GM23338 (cell line): Measurements from ENCODE around the gene FANCL. TPM values are rescaled to one million over a fixed set of nuclear protein-coding genes. Genes with fewer than 3 reads are reported as not detected.
"Not testable (repeated sequence)": the region's sequence is repeated elsewhere in the genome, so short reads cannot be mapped to it uniquely, and the experiment has no call there.

ENCODE experiments used
- ATAC-seq: fragments of 200-7000 bp; cut with Tn5 transposase; 3 replicates; pipeline ENCODE4 v1.9.1; 2020
- DNase-seq: peaks from one replicate; pipeline ENCODE4 v3.0.0-alpha.2; 2015; ENCODE audit warnings: low spot score
- H2AFZ ChIP-seq: fragments of 200-600 bp; sonication (generic); 2 replicates; pipeline ENCODE4 v1.8.0; 2016; ENCODE audit warnings: antibody characterized with exemption, mild to moderate bottlenecking, moderate library complexity
- H3F3A ChIP-seq: fragments of 200-600 bp; sonication (generic); replicated peaks from 2 replicates; pipeline ENCODE4 v1.8.0; 2017; ENCODE audit warnings: antibody characterized with exemption, mixed run types, low read depth
- H3K27ac ChIP-seq: fragments of 200-600 bp; sonication (generic); 2 replicates; pipeline ENCODE4 v1.6.1; 2016; ENCODE audit warnings: low read depth
- H3K27me3 ChIP-seq: fragments of 200-600 bp; sonication (generic); 2 replicates; pipeline ENCODE4 v1.8.0; 2016; ENCODE audit warnings: mild to moderate bottlenecking, mixed run types, moderate library complexity; ENCODE audit not compliant: insufficient read depth
- H3K36me3 ChIP-seq: fragments of 200-600 bp; sonication (generic); 2 replicates; pipeline ENCODE4 v1.8.0; 2016; ENCODE audit warnings: mild to moderate bottlenecking; ENCODE audit not compliant: insufficient read depth
- H3K4me1 ChIP-seq: fragments of 200-600 bp; sonication (generic); 2 replicates; pipeline ENCODE4 v1.8.0; 2016; ENCODE audit warnings: mild to moderate bottlenecking, moderate library complexity; ENCODE audit not compliant: insufficient read depth
- H3K4me2 ChIP-seq: fragments of 200-600 bp; sonication (generic); 2 replicates; pipeline ENCODE4 v1.7.1; 2017; ENCODE audit warnings: mixed run types
- H3K4me3 ChIP-seq: fragments of 200-600 bp; sonication (generic); 2 replicates; pipeline ENCODE4 v1.6.1; 2016; ENCODE audit warnings: mixed run types
- H3K79me2 ChIP-seq: fragments of 200-600 bp; sonication (generic); replicated peaks from 2 replicates; pipeline ENCODE4 v1.8.0; 2017; ENCODE audit warnings: mild to moderate bottlenecking; ENCODE audit not compliant: insufficient read depth
- H3K9me2 ChIP-seq: fragments of 200-600 bp; sonication (generic); 2 replicates; pipeline ENCODE4 v1.8.0; 2017; ENCODE audit not compliant: insufficient read depth
- H4K20me1 ChIP-seq: fragments of 200-600 bp; sonication (generic); replicated peaks from 2 replicates; pipeline ENCODE4 v1.8.0; 2017; ENCODE audit warnings: mild to moderate bottlenecking; ENCODE audit not compliant: insufficient read depth
- H3K27ac Mint-ChIP-seq: 2 replicates; pipeline ENCODE4 v1.8.0; 2020; ENCODE audit warnings: inconsistent platforms, mild to moderate bottlenecking, moderate library complexity, mixed read lengths
- H3K27me3 Mint-ChIP-seq: 3 replicates; pipeline ENCODE4 v1.8.0; 2022; ENCODE audit warnings: low read depth, mild to moderate bottlenecking, moderate library complexity, mixed read lengths, inconsistent platforms; ENCODE audit not compliant: insufficient read depth, poor library complexity
- H3K36me3 Mint-ChIP-seq: 3 replicates; pipeline ENCODE4 v1.8.0; 2021; ENCODE audit warnings: low read depth, mild to moderate bottlenecking, inconsistent platforms, moderate library complexity, mixed read lengths
- H3K4me1 Mint-ChIP-seq: 3 replicates; pipeline ENCODE4 v1.8.0; 2020; ENCODE audit warnings: mild to moderate bottlenecking, inconsistent platforms, mixed read lengths
- H3K4me3 Mint-ChIP-seq: 3 replicates; pipeline ENCODE4 v1.8.0; 2021; ENCODE audit warnings: moderate library complexity, mild to moderate bottlenecking, inconsistent platforms, mixed read lengths
- H3K9me3 Mint-ChIP-seq: 3 replicates; pipeline ENCODE4 v1.8.0; 2020; ENCODE audit warnings: moderate library complexity, mild to moderate bottlenecking, inconsistent platforms, mixed read lengths
- CREB1 ChIP-seq: fragments of 250-450 bp; sonication (Bioruptor Pico); IDR thresholded peaks from 2 replicates; pipeline ENCODE4 v1.5.0; 2020; ENCODE audit warnings: low read depth, mild to moderate bottlenecking, moderate library complexity
- EZH2phosphoT487 ChIP-seq: fragments of 200-600 bp; sonication (generic); IDR thresholded peaks from one replicate; pipeline ENCODE4 v1.8.1; 2018; ENCODE audit warnings: antibody characterized with exemption; ENCODE audit not compliant: unreplicated experiment
- STAT1 ChIP-seq: IDR thresholded peaks from one replicate; pipeline ENCODE4 v1.6.1; 2016; ENCODE audit warnings: antibody characterized with exemption; ENCODE audit not compliant: unreplicated experiment
- ZNF114 ChIP-seq: fragments of 250-450 bp; sonication (Bioruptor Pico); IDR thresholded peaks from 2 replicates; pipeline ENCODE4 v1.5.0; 2020; ENCODE audit warnings: mild to moderate bottlenecking, moderate library complexity
- ZNF331 ChIP-seq: fragments of 250-450 bp; sonication (Bioruptor Pico); IDR thresholded peaks from 2 replicates; pipeline ENCODE4 v1.5.0; 2020; ENCODE audit warnings: low read depth, mild to moderate bottlenecking, moderate library complexity
- polyA plus RNA-seq: library from polyadenylated mRNA; unstranded; fragments of >200 nt; fragmentation: Nextera tagmentation; extraction: Ambion mirVana; gene quantifications from 2 replicates; pipeline ENCODE4 v1.2.1, GENCODE V29; 2016
- total RNA-seq: library from RNA; depleted of rRNA; stranded (reverse); fragments of >200 nt; shearing (Covaris generic); gene quantifications from 2 replicates; pipeline ENCODE4 v1.2.3, GENCODE V29; 2014
- TF ChIP-seq, protein P1 (sequence below): fragments of 250-450 bp; sonication (Bioruptor Pico); IDR thresholded peaks from 2 replicates; pipeline ENCODE4 v1.5.0; 2020; ENCODE audit warnings: mild to moderate bottlenecking, moderate library complexity

The FANCL gene
- total and polyA plus RNA-seq, 2 experiments from 2014 or later = 90.4 to 97.8 TPM

DNA sequence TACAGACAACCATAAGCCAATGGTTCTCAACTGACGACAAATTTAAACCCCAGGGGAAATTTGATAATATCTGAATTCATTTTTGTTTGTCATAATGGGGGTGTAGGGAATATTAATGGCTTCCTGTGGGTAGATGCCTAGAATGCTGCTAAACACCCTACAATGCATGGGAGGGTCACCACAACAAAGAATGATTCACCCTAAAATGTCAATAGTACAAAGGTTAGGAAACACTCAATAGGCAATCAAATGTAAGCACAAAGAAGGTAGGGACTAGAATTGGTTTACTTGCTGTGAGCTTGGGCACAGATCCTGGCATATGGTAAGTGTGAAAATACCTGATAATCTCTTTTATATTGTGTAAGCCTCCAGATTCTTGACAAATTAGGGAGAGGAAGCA, 20.1 kb upstream of the FANCL start (continued):
- TF ChIP-seq, protein P1, sequence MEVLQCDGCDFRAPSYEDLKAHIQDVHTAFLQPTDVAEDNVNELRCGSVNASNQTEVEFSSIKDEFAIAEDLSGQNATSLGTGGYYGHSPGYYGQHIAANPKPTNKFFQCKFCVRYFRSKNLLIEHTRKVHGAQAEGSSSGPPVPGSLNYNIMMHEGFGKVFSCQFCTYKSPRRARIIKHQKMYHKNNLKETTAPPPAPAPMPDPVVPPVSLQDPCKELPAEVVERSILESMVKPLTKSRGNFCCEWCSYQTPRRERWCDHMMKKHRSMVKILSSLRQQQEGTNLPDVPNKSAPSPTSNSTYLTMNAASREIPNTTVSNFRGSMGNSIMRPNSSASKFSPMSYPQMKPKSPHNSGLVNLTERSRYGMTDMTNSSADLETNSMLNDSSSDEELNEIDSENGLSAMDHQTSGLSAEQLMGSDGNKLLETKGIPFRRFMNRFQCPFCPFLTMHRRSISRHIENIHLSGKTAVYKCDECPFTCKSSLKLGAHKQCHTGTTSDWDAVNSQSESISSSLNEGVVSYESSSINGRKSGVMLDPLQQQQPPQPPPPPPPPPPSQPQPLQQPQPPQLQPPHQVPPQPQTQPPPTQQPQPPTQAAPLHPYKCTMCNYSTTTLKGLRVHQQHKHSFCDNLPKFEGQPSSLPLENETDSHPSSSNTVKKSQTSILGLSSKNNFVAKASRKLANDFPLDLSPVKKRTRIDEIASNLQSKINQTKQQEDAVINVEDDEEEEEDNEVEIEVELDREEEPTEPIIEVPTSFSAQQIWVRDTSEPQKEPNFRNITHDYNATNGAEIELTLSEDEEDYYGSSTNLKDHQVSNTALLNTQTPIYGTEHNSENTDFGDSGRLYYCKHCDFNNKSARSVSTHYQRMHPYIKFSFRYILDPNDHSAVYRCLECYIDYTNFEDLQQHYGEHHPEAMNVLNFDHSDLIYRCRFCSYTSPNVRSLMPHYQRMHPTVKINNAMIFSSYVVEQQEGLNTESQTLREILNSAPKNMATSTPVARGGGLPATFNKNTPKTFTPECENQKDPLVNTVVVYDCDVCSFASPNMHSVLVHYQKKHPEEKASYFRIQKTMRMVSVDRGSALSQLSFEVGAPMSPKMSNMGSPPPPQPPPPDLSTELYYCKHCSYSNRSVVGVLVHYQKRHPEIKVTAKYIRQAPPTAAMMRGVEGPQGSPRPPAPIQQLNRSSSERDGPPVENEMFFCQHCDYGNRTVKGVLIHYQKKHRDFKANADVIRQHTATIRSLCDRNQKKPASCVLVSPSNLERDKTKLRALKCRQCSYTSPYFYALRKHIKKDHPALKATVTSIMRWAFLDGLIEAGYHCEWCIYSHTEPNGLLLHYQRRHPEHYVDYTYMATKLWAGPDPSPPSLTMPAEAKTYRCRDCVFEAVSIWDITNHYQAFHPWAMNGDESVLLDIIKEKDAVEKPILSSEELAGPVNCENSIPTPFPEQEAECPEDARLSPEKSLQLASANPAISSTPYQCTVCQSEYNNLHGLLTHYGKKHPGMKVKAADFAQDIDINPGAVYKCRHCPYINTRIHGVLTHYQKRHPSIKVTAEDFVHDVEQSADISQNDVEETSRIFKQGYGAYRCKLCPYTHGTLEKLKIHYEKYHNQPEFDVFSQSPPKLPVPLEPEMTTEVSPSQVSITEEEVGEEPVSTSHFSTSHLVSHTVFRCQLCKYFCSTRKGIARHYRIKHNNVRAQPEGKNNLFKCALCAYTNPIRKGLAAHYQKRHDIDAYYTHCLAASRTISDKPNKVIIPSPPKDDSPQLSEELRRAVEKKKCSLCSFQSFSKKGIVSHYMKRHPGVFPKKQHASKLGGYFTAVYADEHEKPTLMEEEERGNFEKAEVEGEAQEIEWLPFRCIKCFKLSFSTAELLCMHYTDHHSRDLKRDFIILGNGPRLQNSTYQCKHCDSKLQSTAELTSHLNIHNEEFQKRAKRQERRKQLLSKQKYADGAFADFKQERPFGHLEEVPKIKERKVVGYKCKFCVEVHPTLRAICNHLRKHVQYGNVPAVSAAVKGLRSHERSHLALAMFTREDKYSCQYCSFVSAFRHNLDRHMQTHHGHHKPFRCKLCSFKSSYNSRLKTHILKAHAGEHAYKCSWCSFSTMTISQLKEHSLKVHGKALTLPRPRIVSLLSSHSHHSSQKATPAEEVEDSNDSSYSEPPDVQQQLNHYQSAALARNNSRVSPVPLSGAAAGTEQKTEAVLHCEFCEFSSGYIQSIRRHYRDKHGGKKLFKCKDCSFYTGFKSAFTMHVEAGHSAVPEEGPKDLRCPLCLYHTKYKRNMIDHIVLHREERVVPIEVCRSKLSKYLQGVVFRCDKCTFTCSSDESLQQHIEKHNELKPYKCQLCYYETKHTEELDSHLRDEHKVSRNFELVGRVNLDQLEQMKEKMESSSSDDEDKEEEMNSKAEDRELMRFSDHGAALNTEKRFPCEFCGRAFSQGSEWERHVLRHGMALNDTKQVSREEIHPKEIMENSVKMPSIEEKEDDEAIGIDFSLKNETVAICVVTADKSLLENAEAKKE (CRISPR knock-in tag) = no peak
- TF ChIP-seq EZH2phosphoT487 (no peak), ZNF331 (CRISPR knock-in tag) (no peak), STAT1 (no peak), ZNF114 (no peak), CREB1 (CRISPR knock-in tag) (no peak)

DNA sequence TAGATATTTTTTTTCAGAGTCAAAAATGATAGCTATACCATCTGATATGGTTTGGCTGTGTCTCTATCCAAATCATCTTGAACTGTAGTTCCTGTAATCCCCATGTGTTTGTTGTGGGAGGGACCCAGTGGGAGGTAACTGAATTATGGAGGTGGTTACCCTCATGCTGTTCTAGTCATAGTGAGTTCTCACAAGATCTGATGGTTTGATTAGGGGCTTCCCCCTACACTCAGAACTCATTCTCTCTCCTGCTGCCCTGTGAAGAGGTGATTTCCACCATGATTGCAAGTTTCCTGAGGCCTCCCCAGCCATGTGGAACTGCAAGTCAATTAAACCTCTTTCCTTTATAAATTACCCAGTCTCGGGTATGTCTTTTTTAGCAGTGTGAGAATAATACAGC, 17.3 kb upstream of the FANCL start:
- not testable (repeated sequence) for H3K79me2 ChIP-seq, H3K27me3 ChIP-seq, H3K9me2 ChIP-seq, H3F3A ChIP-seq, H3K9me3 Mint-ChIP-seq, H4K20me1 ChIP-seq, H3K27ac Mint-ChIP-seq, H3K4me3 ChIP-seq, H3K4me2 ChIP-seq, H3K4me1 Mint-ChIP-seq, H3K4me3 Mint-ChIP-seq, H3K36me3 Mint-ChIP-seq, DNase-seq, H3K27ac ChIP-seq, ATAC-seq, H3K36me3 ChIP-seq, H3K4me1 ChIP-seq, H3K27me3 Mint-ChIP-seq
- H2AFZ ChIP-seq = peak overlapping the region; percentile 38; the same call in 1 of the 2 replicates

DNA sequence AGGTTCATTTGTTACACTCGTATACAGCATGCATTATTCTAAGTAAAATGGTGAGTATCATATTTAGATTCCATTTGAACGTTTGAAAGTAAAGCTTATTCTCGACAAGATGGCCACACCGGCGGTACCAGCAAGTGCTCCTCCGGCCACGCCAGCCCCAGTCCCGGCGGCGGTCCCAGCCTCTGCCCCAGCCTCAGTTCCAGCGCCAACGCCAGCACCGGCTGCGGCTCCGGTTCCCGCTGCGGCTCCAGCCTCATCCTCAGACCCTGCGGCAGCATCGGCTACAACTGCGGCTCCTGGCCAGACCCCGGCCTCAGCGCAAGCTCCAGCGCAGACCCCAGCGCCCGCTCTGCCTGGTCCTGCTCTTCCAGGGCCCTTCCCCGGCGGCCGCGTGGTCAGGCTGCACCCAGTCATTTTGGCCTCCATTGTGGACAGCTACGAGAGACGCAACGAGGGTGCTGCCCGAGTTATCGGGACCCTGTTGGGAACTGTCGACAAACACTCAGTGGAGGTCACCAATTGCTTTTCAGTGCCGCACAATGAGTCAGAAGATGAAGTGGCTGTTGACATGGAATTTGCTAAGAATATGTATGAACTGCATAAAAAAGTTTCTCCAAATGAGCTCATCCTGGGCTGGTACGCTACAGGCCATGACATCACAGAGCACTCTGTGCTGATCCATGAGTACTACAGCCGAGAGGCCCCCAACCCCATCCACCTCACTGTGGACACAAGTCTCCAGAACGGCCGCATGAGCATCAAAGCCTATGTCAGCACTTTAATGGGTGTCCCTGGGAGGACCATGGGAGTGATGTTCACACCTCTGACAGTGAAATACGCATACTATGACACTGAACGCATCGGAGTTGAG, 10.4 kb upstream of the FANCL start:
- H2AFZ ChIP-seq, H3K4me3 Mint-ChIP-seq, H3K4me1 ChIP-seq, DNase-seq, H3K4me1 Mint-ChIP-seq, ATAC-seq, H3K9me2 ChIP-seq, H3K9me3 Mint-ChIP-seq, H3F3A ChIP-seq, H3K27me3 Mint-ChIP-seq, H3K27me3 ChIP-seq, H4K20me1 ChIP-seq, H3K27ac Mint-ChIP-seq, H3K79me2 ChIP-seq, H3K36me3 Mint-ChIP-seq, H3K36me3 ChIP-seq, H3K4me2 ChIP-seq, H3K4me3 ChIP-seq, H3K27ac ChIP-seq: not testable (repeated sequence)
